Neural progenitor cell (in vitro differentiated cells): ENCODE data around the gene BAIAP2.

Source experiments
- EZH2 ChIP-seq: fragments of 200-600 bp; sonication (generic); IDR thresholded peaks from 2 replicates; pipeline ENCODE4 v1.6.1; 2017; ENCODE audit warnings: antibody characterized with exemption, mild to moderate bottlenecking, moderate library complexity
- EZH2phosphoT487 ChIP-seq: fragments of 200-600 bp; sonication (generic); IDR thresholded peaks from 2 replicates; pipeline ENCODE4 v1.6.1; 2017; ENCODE audit warnings: antibody characterized with exemption
- TF ChIP-seq, protein P1 (sequence below): fragments of 200-600 bp; sonication (generic); IDR thresholded peaks from 2 replicates; pipeline ENCODE4 v1.5.1; 2017; ENCODE audit warnings: antibody characterized with exemption, mild to moderate bottlenecking

DNA sequence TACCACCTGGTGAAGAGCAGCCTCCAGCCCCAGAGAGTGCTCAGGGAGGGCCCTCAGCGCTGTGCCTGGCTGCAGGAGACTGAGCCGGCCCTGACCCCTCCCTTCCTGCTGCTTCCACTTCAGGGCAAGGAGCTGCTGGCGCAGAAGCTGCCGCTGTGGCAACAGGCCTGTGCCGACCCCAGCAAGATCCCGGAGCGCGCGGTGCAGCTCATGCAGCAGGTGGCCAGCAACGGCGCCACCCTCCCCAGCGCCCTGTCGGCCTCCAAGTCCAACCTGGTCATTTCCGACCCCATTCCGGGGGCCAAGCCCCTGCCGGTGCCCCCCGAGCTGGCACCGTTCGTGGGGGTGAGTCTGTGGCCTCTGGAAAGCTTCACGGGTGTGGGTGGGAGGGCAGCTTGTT lies 68.4 kb downstream of the BAIAP2 start:
- TF ChIP-seq, protein P1, sequence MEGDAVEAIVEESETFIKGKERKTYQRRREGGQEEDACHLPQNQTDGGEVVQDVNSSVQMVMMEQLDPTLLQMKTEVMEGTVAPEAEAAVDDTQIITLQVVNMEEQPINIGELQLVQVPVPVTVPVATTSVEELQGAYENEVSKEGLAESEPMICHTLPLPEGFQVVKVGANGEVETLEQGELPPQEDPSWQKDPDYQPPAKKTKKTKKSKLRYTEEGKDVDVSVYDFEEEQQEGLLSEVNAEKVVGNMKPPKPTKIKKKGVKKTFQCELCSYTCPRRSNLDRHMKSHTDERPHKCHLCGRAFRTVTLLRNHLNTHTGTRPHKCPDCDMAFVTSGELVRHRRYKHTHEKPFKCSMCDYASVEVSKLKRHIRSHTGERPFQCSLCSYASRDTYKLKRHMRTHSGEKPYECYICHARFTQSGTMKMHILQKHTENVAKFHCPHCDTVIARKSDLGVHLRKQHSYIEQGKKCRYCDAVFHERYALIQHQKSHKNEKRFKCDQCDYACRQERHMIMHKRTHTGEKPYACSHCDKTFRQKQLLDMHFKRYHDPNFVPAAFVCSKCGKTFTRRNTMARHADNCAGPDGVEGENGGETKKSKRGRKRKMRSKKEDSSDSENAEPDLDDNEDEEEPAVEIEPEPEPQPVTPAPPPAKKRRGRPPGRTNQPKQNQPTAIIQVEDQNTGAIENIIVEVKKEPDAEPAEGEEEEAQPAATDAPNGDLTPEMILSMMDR, result no peak
- TF ChIP-seq EZH2 (no peak), EZH2phosphoT487 (no peak)
